Liver (tissue), 9 donors: Measurements from ENCODE around the gene FA2H. TPM values are rescaled to one million over a fixed set of nuclear protein-coding genes. Genes with fewer than 3 reads are reported as not detected.

Source experiments
- DNase-seq: peaks from one replicate; pipeline ENCODE4 v3.0.0-alpha.2; 2017; ENCODE audit warnings: low spot score
- H3K27ac ChIP-seq, 2 donors: one replicate each; pipeline ENCODE4 v1.7.0; 2013; ENCODE audit warnings: inconsistent platforms in 2 of 2, low read length in 2 of 2, control low read depth in 1 of 2, low read depth in 1 of 2, mild to moderate bottlenecking in 1 of 2
- H3K27me3 ChIP-seq, 4 donors: one replicate each; pipeline versions ENCODE4 v1.6.1 to v1.7.0; 2013; ENCODE audit warnings: low read length in 3 of 4, inconsistent platforms in 1 of 4, mild to moderate bottlenecking in 1 of 4, moderate library complexity in 1 of 4; ENCODE audit not compliant: control insufficient read depth in 4 of 4, insufficient read depth in 4 of 4
- H3K36me3 ChIP-seq, 4 donors: one replicate each; pipeline versions ENCODE4 v1.6.1 to v1.7.0; 2013; ENCODE audit warnings: low read length in 3 of 4, mild to moderate bottlenecking in 3 of 4, low read depth in 1 of 4, moderate library complexity in 1 of 4; ENCODE audit not compliant: control insufficient read depth in 4 of 4, insufficient read depth in 3 of 4
- H3K4me1 ChIP-seq, 4 donors: one replicate each; pipeline versions ENCODE4 v1.6.1 to v1.7.0; 2013; ENCODE audit warnings: low read length in 3 of 4, mild to moderate bottlenecking in 3 of 4, moderate library complexity in 1 of 4; ENCODE audit not compliant: control insufficient read depth in 4 of 4, insufficient read depth in 4 of 4
- H3K4me3 ChIP-seq, 3 donors: one replicate each; pipeline versions ENCODE4 v1.6.1 to v1.7.0; 2013; ENCODE audit warnings: low read length in 3 of 3, control low read depth in 1 of 3, low read depth in 1 of 3, mild to moderate bottlenecking in 1 of 3
- H3K9ac ChIP-seq, 2 donors: one replicate each; pipeline ENCODE4 v1.7.0; 2013; ENCODE audit warnings: low read length in 2 of 2, mild to moderate bottlenecking in 2 of 2, moderate library complexity in 2 of 2, control low read depth in 1 of 2, low read depth in 1 of 2
- H3K9me3 ChIP-seq, 4 donors: one replicate each; pipeline versions ENCODE4 v1.6.1 to v1.7.0; 2013; ENCODE audit warnings: low read length in 3 of 4; ENCODE audit not compliant: control insufficient read depth in 4 of 4
- EGR1 ChIP-seq, 2 donors: IDR thresholded peaks; 2 replicates each; pipeline ENCODE4 v1.6.1; 2016 to 2018; ENCODE audit warnings: antibody characterized with exemption in 2 of 2, low read depth in 2 of 2
- FOXA1 ChIP-seq: IDR thresholded peaks from 2 replicates; pipeline ENCODE4 v1.6.1; 2016; ENCODE audit warnings: antibody characterized with exemption
- FOXA2 ChIP-seq: IDR thresholded peaks from 2 replicates; pipeline ENCODE4 v1.6.1; 2016; ENCODE audit warnings: antibody characterized with exemption
- GABPA ChIP-seq, 2 donors: IDR thresholded peaks in 1 of 2; conservative IDR thresholded peaks in 1 of 2; 2 replicates each; pipeline ENCODE4 v1.6.1; 2016; ENCODE audit warnings: antibody characterized with exemption in 2 of 2, mild to moderate bottlenecking in 1 of 2, moderate library complexity in 1 of 2
- HNF4A ChIP-seq, 2 donors: conservative IDR thresholded peaks; 2 replicates each; pipeline ENCODE4 v1.6.1; 2016; ENCODE audit warnings: antibody characterized with exemption in 2 of 2, mild to moderate bottlenecking in 2 of 2
- HNF4G ChIP-seq: IDR thresholded peaks from 2 replicates; pipeline ENCODE4 v1.6.1; 2016; ENCODE audit warnings: antibody characterized with exemption
- NR2F2 ChIP-seq: IDR thresholded peaks from 2 replicates; pipeline ENCODE4 v1.6.1; 2016; ENCODE audit warnings: antibody characterized with exemption
- RAD21 ChIP-seq, 2 donors: IDR thresholded peaks; 2 replicates each; pipeline ENCODE4 v1.6.1; 2016; ENCODE audit warnings: antibody characterized with exemption in 2 of 2, mild to moderate bottlenecking in 2 of 2
- RXRA ChIP-seq, 2 donors: IDR thresholded peaks; 2 replicates each; pipeline ENCODE4 v1.6.1; 2017 to 2018; ENCODE audit warnings: antibody characterized with exemption in 2 of 2, mild to moderate bottlenecking in 1 of 2
- SP1 ChIP-seq: IDR thresholded peaks from 2 replicates; pipeline ENCODE4 v1.6.1; 2018; ENCODE audit warnings: antibody characterized with exemption, mild to moderate bottlenecking
- TAF1 ChIP-seq: conservative IDR thresholded peaks from 2 replicates; pipeline ENCODE4 v1.6.1; 2016; ENCODE audit warnings: antibody characterized with exemption, mild to moderate bottlenecking
- YY1 ChIP-seq: IDR thresholded peaks from 2 replicates; pipeline ENCODE4 v1.6.1; 2016; ENCODE audit warnings: antibody characterized with exemption, mild to moderate bottlenecking
- WGBS: extraction: QIAGEN DNeasy Blood & Tissue Kit; methylation state at CpG from one replicate; pipeline ENCODE4 v1.1.7; 2013; 5-methylcytosine and 5-hydroxymethylcytosine counted together
- polyA plus RNA-seq, 2 donors: library from polyadenylated mRNA; stranded (reverse) in 1 of 2; unstranded in 1 of 2; fragments of 200-250 nt in 1 of 2; fragments of >200 nt in 1 of 2; fragmentation: Nextera tagmentation in 1 of 2; extraction: Ambion mirVana in 1 of 2; gene quantifications; one replicate each; pipeline versions ENCODE4 v1.2.1 to v1.2.3, GENCODE V29; 2013 to 2015
- total RNA-seq, 2 donors: library from RNA; depleted of rRNA; stranded (reverse); fragments of >200 nt; gene quantifications; one replicate each; pipeline ENCODE4 v1.2.3, GENCODE V29; 2014
- TF ChIP-seq, protein P1 (sequence below): IDR thresholded peaks from 2 replicates; pipeline ENCODE4 v1.6.1; 2016; ENCODE audit warnings: antibody characterized with exemption
- TF ChIP-seq, protein P2 (sequence below): IDR thresholded peaks from 2 replicates; pipeline ENCODE4 v1.6.1; 2016; ENCODE audit warnings: antibody characterized with exemption
- TF ChIP-seq, protein P3 (sequence below): IDR thresholded peaks from 2 replicates; pipeline ENCODE4 v1.6.1; 2016; ENCODE audit warnings: antibody characterized with exemption, mild to moderate bottlenecking
- TF ChIP-seq, protein P4 (sequence below): fragments of 150-350 bp; IDR thresholded peaks from 2 replicates; pipeline ENCODE4 v1.5.1; 2017; ENCODE audit warnings: improper control_type of control experiment, low read depth, low read length; ENCODE audit not compliant: missing input control
- TF ChIP-seq, protein P5 (sequence below): IDR thresholded peaks from 2 replicates; pipeline ENCODE4 v1.6.1; 2016; ENCODE audit warnings: antibody characterized with exemption
- donor health status: healthy.
- donor health status: healthy.
- donor health status: healthy.
- donor health status: healthy.
- donor health status: healthy.

The FA2H gene
- total and polyA plus RNA-seq, 4 donors, result 0.02 to 0.17 (median 0.14) TPM; not detected in 1

DNA sequence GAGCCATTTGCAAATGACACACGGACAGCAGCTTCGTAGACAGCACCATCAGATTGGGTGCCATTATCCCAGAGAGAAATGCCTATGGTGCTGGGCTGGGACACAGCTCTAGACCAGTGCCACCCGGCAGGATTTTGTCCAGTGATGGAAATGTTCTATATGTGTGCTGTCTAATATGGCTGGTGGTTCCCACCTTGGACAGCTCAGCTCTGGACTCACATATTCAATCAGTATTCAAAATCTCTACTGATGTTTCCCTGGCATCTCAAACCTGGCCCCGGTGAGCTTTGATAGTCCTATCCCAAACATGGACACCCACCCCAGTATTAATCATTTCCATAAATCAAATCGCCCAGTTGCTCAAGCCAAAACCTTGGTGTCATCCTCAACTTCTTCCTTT is 23.0 kb downstream of the FA2H start (continued):
- TF ChIP-seq, protein P1, sequence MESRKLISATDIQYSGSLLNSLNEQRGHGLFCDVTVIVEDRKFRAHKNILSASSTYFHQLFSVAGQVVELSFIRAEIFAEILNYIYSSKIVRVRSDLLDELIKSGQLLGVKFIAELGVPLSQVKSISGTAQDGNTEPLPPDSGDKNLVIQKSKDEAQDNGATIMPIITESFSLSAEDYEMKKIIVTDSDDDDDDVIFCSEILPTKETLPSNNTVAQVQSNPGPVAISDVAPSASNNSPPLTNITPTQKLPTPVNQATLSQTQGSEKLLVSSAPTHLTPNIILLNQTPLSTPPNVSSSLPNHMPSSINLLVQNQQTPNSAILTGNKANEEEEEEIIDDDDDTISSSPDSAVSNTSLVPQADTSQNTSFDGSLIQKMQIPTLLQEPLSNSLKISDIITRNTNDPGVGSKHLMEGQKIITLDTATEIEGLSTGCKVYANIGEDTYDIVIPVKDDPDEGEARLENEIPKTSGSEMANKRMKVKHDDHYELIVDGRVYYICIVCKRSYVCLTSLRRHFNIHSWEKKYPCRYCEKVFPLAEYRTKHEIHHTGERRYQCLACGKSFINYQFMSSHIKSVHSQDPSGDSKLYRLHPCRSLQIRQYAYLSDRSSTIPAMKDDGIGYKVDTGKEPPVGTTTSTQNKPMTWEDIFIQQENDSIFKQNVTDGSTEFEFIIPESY, result no peak
- TF ChIP-seq RAD21 (IDR thresholded peaks at IDR 0.05) (no peak), FOXA1 (no peak), EGR1 (IDR thresholded peaks at IDR 0.05; ENCODE audit: low read depth in 2 of 2) (no peak)

DNA sequence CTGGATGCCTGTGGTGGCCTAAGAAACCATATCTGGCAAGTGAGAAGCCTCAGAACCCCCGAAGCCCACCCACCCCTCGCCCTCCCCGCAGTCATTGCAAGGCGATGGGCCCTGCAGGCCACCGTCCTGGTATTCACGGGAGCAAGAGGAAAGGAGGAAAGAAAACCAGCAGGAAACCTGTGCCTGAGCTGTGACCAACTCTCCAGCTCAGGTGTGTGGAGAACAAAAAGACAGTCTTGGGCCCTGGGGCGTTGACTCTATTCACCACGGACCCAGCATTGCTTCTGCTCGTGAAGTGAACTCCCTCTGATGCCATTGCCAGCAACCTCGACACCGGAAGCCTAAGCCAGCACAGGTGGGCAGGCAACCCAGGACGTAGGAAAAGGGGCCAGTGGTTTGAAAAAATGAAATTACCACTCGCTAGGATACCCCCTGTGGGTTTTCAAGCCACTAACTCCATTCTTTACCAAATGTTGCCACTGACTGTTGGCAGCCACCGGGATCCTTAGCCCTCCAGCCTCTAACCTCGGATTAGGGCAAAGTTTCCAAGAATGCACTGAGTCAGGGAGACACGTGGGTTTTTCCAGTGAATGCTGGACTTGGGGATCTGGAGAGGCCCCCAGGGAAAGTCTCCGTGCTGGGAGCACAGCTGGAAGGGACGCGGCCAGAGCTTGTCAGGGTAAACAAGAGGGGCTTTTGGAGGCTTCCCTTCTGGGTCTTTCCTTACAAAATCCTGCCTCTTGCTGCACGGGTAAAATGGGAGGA is 25.1 kb downstream of the FA2H start:
- 56% methylated on average over 20 of the region's 20 CpGs for WGBS
- TF ChIP-seq FOXA1 (no peak), EGR1 (IDR thresholded peaks at IDR 0.05; ENCODE audit: low read depth in 2 of 2) (no peak), TAF1 (no peak), SP1 (no peak), NR2F2 (no peak), HNF4G (no peak), HNF4A (conservative IDR thresholded peaks at IDR 0.05) (no peak), RXRA (IDR thresholded peaks at IDR 0.05) (no peak), RAD21 (IDR thresholded peaks at IDR 0.05) (no peak), GABPA (IDR thresholded peaks at IDR 0.05 in 1 of 2, conservative IDR thresholded peaks at IDR 0.05 in 1 of 2) (no peak), YY1 (no peak), FOXA2 (no peak)
- TF ChIP-seq, protein P1, result no peak
- TF ChIP-seq, protein P2, sequence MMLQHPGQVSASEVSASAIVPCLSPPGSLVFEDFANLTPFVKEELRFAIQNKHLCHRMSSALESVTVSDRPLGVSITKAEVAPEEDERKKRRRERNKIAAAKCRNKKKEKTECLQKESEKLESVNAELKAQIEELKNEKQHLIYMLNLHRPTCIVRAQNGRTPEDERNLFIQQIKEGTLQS, result no peak
- TF ChIP-seq, protein P3, sequence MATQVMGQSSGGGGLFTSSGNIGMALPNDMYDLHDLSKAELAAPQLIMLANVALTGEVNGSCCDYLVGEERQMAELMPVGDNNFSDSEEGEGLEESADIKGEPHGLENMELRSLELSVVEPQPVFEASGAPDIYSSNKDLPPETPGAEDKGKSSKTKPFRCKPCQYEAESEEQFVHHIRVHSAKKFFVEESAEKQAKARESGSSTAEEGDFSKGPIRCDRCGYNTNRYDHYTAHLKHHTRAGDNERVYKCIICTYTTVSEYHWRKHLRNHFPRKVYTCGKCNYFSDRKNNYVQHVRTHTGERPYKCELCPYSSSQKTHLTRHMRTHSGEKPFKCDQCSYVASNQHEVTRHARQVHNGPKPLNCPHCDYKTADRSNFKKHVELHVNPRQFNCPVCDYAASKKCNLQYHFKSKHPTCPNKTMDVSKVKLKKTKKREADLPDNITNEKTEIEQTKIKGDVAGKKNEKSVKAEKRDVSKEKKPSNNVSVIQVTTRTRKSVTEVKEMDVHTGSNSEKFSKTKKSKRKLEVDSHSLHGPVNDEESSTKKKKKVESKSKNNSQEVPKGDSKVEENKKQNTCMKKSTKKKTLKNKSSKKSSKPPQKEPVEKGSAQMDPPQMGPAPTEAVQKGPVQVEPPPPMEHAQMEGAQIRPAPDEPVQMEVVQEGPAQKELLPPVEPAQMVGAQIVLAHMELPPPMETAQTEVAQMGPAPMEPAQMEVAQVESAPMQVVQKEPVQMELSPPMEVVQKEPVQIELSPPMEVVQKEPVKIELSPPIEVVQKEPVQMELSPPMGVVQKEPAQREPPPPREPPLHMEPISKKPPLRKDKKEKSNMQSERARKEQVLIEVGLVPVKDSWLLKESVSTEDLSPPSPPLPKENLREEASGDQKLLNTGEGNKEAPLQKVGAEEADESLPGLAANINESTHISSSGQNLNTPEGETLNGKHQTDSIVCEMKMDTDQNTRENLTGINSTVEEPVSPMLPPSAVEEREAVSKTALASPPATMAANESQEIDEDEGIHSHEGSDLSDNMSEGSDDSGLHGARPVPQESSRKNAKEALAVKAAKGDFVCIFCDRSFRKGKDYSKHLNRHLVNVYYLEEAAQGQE, result no peak
- TF ChIP-seq, protein P4, sequence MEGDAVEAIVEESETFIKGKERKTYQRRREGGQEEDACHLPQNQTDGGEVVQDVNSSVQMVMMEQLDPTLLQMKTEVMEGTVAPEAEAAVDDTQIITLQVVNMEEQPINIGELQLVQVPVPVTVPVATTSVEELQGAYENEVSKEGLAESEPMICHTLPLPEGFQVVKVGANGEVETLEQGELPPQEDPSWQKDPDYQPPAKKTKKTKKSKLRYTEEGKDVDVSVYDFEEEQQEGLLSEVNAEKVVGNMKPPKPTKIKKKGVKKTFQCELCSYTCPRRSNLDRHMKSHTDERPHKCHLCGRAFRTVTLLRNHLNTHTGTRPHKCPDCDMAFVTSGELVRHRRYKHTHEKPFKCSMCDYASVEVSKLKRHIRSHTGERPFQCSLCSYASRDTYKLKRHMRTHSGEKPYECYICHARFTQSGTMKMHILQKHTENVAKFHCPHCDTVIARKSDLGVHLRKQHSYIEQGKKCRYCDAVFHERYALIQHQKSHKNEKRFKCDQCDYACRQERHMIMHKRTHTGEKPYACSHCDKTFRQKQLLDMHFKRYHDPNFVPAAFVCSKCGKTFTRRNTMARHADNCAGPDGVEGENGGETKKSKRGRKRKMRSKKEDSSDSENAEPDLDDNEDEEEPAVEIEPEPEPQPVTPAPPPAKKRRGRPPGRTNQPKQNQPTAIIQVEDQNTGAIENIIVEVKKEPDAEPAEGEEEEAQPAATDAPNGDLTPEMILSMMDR, result no peak
- TF ChIP-seq, protein P5, sequence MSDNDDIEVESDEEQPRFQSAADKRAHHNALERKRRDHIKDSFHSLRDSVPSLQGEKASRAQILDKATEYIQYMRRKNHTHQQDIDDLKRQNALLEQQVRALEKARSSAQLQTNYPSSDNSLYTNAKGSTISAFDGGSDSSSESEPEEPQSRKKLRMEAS, result no peak
- Histone ChIP-seq H3K27me3 (no peaks in the 10 kb centered on the region), H3K36me3 (no peaks in the 10 kb centered on the region), H3K4me3 (no peak overlapping the region), H3K27ac (no peak overlapping the region), H3K4me1 (no peaks in the 10 kb centered on the region), H3K9me3 (no peaks in the 10 kb centered on the region), H3K9ac (no peak overlapping the region)
- no peak for DNase-seq
